ENCODE measurements around the gene TEX55.
"Not testable (repeated sequence)": the region's sequence is repeated elsewhere in the genome, so short reads cannot be mapped to it uniquely, and the experiment has no call there.

Gene TEX55

DNA sequence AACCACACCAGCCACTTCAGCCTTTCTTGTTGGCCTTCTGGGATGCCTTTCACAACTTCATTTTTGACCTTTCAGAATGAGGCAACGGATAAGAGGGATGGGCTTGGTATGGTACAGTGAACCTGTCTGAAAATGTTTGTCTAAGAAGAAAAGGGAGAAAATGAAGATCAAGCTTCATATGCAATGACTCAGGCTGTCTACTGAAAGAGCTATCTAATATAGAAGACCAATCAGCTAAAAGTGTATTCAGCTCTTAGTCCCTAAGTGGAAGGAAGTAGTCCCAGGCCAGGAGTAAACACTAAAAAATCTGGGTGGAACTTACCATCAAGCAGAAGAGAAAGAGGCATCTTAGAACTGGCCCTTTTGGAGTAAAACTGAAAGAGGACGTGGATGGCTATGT lies 15.3 kb downstream of the TEX55 start:
- no peak for DNase-seq

DNA sequence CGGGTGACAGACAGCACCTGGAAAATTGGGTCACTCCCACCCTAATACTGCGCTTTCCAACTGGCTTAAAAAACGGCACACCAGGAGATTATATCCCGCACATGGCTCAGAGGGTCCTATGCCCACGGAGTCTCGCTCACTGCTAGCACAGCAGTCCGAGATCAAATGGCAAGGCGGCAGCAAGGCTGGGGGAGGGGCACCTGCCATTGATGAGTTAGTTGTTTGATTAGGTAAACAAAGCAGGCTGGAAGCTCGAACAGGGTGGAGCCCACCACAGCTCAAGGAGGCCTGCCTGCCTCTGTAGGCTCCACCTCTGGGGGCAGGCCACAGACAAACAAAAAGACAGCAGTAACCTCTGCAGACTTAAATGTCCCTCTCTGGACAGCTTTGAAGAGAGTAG lies 18.8 kb downstream of the TEX55 start:
- not testable (repeated sequence) for DNase-seq

DNA sequence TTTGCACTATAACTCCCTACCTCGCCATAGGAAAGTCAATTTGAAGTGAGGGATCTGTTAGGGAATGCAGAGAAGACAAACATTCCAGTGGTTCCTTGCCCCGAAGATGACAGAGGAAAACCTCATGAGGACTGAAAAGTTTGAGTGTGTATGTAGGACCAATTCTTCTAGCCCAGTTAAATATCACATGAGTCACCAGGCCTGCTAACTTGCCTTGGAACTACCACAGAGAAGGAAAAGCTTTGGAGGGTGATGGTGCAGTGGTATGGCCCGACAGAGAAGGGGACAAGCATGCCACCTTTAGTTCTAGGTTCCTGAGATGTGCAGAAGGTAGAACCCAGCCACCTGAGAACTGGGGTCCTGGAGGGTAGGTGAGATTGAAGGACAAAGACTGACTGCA lies 24.9 kb downstream of the TEX55 start:
- no peak for DNase-seq

DNA sequence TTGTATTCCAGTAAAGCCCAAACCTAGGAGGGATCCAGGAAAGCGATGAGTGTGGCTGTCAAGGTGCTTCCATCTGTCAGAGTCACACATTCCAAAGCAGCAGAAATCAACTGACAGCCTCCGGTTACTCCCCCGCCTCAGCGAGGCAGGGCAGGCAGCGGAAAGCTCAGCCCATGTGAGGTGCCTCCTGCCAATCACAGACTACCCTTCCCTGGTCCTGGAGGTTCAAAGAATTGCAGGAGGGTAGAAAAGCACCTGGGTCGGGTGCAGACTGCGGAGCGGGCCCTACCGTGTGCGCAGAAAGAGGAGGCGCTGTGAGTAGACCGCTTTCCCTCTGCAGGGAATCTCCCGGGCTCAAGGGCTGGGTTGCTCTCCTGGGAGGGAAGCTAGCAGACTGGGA lies 27.4 kb downstream of the TEX55 start, which contains the start of gene UPK1B:
TSS of gene UPK1B (plus strand) at position 274 of the 400 bp plus-strand sequence. CDS start 13,144 bp downstream, outside the sequence.
- no peak for DNase-seq

DNA sequence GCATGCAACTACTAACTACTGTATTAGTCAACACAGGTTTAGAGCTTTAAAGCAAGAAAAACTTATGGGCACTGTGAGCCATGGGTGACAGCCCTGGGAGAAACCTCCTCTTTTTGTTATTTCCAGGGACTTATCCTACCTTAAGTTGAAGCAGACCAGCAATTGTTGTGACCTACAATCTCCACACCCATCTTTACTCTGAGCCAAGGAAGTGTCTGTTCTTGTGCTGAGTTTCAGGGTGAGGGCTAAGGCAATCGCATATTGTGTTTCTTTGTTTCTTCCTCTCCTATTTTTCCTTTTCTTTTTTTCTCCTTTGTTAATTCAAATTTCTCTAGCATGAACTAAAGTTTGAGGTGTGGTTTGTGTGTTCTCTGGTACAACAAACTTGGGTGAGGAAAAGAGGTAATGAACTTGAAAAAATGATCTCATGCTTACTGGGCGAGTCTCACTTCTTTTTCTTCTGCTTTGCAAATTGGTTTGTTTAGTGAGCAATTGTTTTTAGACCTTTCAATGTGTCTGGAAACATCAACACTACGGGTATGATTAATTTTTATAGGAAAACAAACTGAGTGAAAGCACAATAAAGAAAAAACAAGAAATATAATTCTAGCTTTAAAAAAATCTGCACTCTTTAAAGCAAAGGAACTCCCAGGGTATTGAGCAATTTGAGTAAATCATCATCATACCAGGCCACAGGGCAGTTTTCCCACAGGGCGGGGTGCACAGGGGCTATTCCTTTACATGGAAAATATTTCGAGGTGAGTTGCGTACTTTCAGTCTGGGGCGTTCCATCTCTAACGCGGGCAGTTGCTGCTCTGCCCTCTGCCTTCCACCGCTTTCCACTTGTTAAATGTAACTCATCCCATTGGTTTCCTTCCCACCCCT lies 30.1 kb downstream of the TEX55 start:
- DNase-seq: no peak

DNA sequence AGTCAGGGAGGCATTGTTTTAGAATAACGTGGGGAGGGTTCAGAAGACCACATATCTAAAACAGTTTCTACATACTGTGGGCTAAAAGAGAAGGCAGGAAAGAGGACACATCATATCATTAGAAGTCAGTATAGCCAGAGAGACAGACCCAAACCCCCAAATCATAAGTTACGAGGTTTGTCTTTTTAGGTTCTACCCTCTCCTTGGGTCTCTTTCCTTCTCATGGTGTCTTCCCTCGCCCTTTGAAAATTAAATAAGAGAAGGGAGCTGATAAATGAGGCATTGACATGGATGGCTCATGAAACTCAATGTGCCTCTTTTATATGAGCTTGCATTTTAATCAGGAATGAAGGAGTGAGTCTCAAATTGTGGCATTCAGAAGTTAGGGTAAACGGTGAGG lies 30.8 kb downstream of the TEX55 start:
- DNase-seq: no peak

DNA sequence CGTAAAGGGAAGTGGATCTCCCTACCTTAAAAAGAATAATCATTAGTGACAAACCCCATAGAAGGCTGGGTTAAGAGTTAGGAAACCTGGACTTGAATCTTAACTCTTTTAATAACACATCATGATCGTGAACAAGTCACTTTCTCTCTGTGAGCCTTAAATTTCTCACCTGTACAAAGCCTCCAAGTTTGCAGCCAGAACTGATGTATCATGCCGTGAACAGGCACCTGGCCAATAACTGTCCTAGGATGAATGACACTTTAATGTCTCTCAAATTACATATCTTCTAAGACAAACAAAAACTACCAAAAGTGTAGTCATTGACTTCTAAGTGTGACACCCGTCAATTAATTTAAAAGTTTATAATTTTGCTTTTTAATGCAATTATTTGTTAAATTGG lies 31.4 kb downstream of the TEX55 start:
- DNase-seq: no peak

DNA sequence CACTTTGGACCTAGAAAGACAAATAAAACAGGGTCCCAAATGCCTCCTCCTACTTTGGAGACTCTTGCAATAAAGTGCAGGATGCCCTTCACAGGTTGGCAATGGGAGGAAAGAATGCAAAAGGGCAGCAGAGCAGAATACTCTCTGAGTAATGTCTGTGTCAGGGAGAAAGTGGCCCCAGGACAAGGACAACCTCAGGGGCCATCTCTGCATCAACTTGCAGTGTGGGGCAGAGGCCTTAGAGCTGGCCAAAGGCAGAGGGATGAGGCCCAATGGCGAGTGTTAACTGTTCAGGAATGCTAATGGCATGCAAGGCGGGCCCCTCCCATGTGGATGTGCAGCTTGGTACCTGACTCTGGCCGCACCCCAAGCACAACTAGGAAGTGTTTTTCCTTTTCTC lies 35.8 kb downstream of the TEX55 start:
- no peak for DNase-seq

DNA sequence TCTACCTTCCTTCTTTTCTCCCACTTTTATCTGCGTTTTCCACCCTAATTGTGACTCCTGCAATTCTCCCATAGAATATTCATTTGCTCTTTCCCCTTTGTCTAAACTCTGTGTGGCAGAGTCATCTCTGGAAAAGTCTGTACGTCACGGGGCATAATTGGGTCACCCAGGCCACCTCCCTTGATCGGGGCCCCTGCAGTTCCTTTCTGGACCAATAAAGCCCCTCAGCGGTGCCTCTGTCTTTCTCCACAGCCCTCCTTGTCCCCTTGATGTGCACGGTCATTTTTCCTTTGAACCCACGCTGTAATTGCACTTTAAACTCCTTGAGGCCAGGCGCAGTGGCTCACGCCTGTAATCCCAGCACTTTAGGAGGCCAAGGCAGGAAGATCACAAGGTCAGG lies 38.1 kb downstream of the TEX55 start:
- no peak for DNase-seq

DNA sequence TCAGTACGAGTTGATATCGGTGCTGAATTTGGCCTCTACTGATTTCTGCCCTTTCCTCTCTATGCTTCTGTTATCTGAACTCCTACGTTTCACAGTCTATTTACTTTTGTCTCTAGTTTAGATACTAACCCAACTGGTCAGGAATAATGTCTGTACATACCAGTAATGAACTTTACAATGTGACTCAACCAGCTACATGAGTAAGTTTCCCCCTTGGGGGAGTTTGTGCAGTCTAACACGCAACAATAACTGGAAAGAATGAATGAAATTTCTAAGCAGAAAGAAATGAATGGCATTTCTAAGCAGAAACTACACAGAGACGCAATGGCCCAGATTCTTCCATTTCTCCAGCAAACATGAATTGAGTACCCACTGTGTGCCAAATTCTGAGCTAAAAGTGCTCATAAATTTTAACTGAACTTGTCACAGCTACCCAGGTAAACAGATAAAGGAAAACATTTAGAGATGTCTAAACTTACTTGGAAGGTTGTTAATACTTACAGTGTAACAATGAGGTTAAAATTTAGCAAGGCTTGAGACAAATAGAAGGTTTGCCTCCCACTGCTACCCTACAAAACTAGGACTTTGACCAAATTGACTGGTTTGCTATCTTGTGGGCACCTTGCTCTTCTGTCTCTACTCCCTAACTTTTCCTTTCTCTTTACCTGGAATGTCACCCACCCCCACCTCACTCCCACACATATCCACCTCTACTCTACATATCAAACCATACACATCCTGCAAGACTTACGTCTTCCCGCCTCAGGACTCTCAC lies 39.0 kb downstream of the TEX55 start:
- no peak for DNase-seq

DNA sequence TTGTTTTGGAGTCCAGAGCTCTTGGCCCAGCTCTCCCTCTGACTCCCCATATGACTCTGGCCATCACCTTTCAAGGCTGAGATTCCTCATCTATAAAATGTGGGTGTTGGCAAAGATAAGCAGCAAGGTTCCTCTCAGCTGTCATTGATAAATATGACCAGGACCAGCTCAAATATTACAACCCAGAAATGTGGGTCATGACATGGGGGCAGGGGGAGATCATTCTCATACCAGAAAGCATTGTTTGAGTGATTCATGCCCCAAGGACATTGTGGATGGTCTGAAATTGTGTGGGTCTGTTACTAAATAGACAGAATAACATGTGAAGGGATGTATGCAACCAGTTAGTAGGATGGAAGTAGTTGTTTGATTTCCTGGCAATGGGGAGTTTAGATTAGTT lies 41.3 kb downstream of the TEX55 start:
- DNase-seq: no peak

DNA sequence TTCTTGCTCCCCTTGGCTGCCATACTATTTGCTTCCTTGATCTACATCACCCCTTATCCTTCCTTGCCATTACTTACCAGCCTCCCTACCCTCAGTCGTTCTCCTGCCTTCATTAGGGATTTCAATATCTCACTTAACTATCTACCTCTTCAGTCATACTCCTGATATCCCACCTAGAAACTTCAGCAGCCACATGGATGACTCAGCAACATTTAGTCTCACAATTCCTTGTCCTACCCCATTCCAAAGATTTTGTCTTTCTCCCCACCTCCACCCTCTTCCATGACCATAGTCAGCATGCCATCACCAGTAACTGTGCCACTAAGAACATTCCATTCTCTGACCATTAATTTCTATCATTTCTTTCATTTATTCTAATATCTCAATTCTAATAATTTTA lies 45.8 kb downstream of the TEX55 start:
- DNase-seq: no peak

DNA sequence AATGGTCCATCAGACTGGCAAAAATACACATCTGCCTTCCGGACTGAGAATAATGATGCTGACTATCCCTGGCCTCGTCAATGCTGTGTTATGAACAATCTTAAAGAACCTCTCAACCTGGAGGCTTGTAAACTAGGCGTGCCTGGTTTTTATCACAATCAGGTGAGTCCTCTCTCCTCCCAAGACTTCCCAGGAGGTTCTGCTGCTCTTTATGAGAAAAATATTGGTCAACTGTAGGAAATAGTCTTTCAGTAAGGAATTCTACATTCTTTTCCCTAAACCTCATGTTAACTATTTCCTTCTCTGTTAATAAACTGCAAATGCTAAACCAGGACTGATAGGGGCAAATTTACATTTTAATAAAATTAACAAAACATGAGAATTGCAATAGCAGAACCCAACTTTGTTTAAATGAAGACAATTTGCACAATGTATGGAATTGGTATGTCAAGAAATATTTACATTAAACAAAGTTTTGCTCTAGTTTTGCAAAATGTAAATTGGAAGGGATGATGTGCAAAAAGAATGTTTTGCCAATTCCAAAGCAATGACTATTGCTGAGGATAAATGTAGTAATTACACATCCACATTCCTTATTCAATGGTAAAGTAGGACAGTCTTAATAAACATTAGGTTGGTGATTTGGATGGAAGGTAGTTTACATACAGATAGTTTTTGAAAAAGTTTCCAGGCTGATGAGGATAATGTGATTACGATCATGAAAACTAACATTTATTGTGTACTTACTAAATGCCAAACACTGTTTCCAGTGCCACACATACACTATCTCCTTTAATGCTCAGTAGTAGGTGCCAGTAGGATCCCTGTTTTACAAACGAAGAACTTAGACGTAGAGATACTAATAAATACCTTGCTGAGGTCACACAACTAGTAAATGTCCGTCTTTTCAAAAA lies 48.5 kb downstream of the TEX55 start:
- DNase-seq: no peak

DNA sequence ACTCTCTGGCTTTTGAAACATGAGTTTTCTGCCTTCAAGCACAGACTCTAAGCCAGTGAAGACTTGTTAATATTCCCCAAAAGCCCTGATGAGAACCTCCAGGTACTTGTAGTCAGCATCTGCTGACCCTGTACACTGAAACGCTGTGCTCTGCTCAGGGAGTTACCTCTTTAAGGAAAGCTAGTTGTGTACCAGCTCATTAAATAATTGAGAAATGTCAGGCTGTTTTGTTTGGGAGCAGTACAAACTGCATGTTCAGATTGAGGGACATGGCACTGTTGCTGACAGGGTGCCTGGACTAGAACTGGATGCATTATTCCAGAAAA lies 49.1 kb downstream of the TEX55 start:
- DNase-seq: no peak

DNA sequence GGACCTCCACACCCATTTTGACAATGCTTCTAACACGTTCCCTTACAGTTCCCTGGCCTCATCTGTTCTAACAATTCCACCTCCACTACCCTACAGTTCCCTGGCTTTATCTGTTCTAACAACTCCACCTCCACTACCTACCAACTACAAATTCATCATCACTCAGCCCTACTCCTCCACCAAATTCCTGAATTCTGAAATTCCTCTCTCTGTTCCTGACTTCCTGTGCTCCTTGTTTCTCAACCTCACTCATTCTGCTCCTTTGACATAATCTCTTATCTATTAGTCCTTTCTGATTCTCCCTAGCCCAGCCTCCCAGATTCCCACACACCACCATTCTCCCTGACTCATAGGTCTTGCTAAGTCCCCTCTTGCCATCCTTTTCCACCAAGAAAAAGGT lies 49.9 kb downstream of the TEX55 start:
- DNase-seq: no peak

Measured in CD4-positive, alpha-beta T cell treated with Interleukin-1 beta for 1 hour (primary cell).